Ascending aorta (tissue), 2 donors: ENCODE data around the gene KIAA0753. TPM values are rescaled to one million over a fixed set of nuclear protein-coding genes. Genes with fewer than 3 reads are reported as not detected.

Experiments
- DNase-seq, 2 donors: peaks; one replicate each; pipeline ENCODE4 v3.0.0-alpha.2; 2019; ENCODE audit warnings: low spot score in 2 of 2
- H3K27ac ChIP-seq, 2 donors: fragments of 200-600 bp; sonication (generic); one replicate each; pipeline ENCODE4 v1.5.1; 2016 to 2017; ENCODE audit warnings: mild to moderate bottlenecking in 1 of 2
- H3K27me3 ChIP-seq: fragments of 200-600 bp; sonication (generic); one replicate; pipeline ENCODE4 v1.5.1; 2017
- H3K36me3 ChIP-seq, 2 donors: fragments of 200-600 bp; sonication (generic); one replicate each; pipeline ENCODE4 v1.5.1; 2016
- H3K4me1 ChIP-seq, 2 donors: fragments of 200-600 bp; sonication (generic); one replicate each; pipeline ENCODE4 v1.5.1; 2016 to 2017; ENCODE audit warnings: mild to moderate bottlenecking in 1 of 2
- H3K4me3 ChIP-seq, 2 donors: fragments of 200-600 bp; sonication (generic); one replicate each; pipeline ENCODE4 v1.5.1; 2016 to 2017; ENCODE audit warnings: mild to moderate bottlenecking in 1 of 2
- H3K9me3 ChIP-seq, 2 donors: fragments of 200-600 bp; sonication (generic); one replicate each; pipeline ENCODE4 v1.5.1; 2016
- CTCF ChIP-seq, 3 experiments: fragments of 200-600 bp in 2 of 3; fragments of 450-650 bp in 1 of 3; sonication (generic) in 2 of 3; IDR thresholded peaks; one replicate each; pipeline ENCODE4 v1.5.1; 2016 to 2019; ENCODE audit warnings: antibody characterized with exemption in 3 of 3, mild to moderate bottlenecking in 1 of 3, moderate library complexity in 1 of 3
- intact Hi-C: fragments of 100-400 bp; cut with DNase I; formaldehyde crosslinking; loops from one replicate; pipeline ENCODE4 v1.15.1; 2023
- total RNA-seq: library from RNA; depleted of rRNA; stranded (reverse); fragments of >200 nt; gene quantifications from one replicate; pipeline ENCODE4 v1.1.0, GENCODE V29; 2016

The KIAA0753 gene
- total RNA-seq, 1 donor from 2014 or later, result 2.9 TPM

- H3K4me3 ChIP-seq, result no peak overlapping the region
- H3K4me1 ChIP-seq, result peaks cover 0 to 6% of the 10 kb centered on the region in 2 donors
- intact Hi-C loops, result no loop called here
- DNase-seq, result no peak
- H3K9me3 ChIP-seq, result no peaks in the 10 kb centered on the region
- no peaks in the 10 kb centered on the region for H3K27me3 ChIP-seq
- no peak for TF ChIP-seq CTCF (IDR thresholded peaks at IDR 0.05)
- H3K36me3 ChIP-seq, result no peaks in the 10 kb centered on the region
- no peak overlapping the region for H3K27ac ChIP-seq
These were observed 80.0 kb downstream of the KIAA0753 start for GRCh38 chr17:6560496-6560895.

GRCh38 chr17:6559753-6560215, 80.7 kb downstream of the KIAA0753 start:
- Histone ChIP-seq H3K4me3 (no peak overlapping the region), H3K27ac (no peak overlapping the region), H3K36me3 (no peaks in the 10 kb centered on the region), H3K27me3 (no peaks in the 10 kb centered on the region), H3K9me3 (no peaks in the 10 kb centered on the region), H3K4me1 (peaks cover 0 to 13% of the 10 kb centered on the region in 2 donors)
- no peak for DNase-seq
- TF ChIP-seq CTCF (IDR thresholded peaks at IDR 0.05), result no peak
- intact Hi-C loops, result no loop called here

DNA sequence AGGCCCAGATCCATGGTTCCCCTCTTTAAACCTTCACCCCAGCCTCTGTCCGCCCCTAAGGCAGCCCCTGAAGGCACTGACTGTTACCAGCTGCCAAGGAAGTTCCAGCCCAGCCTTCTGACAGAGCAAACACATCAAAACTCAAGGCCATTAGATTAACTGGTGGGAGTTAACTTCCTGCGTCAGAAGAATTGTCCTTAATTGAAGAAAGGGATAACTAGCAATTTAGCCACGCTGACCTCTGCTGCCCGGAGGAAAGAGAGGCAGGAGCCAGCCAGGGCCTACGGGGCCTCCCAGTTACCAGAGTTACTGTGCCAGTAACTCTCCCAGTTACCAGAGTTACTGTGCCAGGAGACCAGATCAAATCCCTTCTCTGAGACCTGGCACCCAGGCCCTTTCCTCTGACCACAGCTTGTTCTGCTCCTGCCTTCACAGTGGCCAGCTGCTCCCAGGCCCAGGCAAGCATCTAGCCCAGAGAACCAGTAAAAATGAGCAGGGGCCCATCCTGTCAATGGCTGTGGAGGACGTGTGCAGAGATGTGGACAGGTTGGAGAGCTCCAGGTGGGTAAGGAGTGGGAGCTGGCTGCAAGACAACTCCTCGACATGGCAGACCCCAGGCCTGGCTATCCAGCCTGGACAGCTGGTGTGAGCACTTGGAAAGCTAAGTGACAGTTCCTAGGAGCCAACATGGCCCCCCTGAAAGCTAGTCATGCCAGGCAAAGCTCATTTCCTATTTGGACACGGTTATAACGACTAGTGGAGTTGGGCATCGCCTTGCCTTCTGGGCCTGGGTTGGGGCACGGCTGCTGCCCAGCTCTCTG, 81.4 kb downstream of the KIAA0753 start:
- Histone ChIP-seq H3K27ac (no peak overlapping the region), H3K4me1 (peaks cover 0 to 13% of the 10 kb centered on the region in 2 donors), H3K9me3 (no peaks in the 10 kb centered on the region), H3K36me3 (no peaks in the 10 kb centered on the region), H3K27me3 (no peaks in the 10 kb centered on the region), H3K4me3 (no peak overlapping the region)
- no peak for DNase-seq
- intact Hi-C loops, result no loop called here
- TF ChIP-seq CTCF (IDR thresholded peaks at IDR 0.05), result no peak

GRCh38 chr17:6558276-6558675, 82.2 kb downstream of the KIAA0753 start:
- H3K4me3 ChIP-seq, result no peak overlapping the region
- no peaks in the 10 kb centered on the region for H3K36me3 ChIP-seq
- intact Hi-C loops, result no loop called here
- no peak for DNase-seq
- no peak overlapping the region for H3K27ac ChIP-seq
- H3K9me3 ChIP-seq, result no peaks in the 10 kb centered on the region
- H3K4me1 ChIP-seq, result peaks cover 0 to 13% of the 10 kb centered on the region in 2 donors
- no peaks in the 10 kb centered on the region for H3K27me3 ChIP-seq
- TF ChIP-seq CTCF (IDR thresholded peaks at IDR 0.05), result no peak

DNA sequence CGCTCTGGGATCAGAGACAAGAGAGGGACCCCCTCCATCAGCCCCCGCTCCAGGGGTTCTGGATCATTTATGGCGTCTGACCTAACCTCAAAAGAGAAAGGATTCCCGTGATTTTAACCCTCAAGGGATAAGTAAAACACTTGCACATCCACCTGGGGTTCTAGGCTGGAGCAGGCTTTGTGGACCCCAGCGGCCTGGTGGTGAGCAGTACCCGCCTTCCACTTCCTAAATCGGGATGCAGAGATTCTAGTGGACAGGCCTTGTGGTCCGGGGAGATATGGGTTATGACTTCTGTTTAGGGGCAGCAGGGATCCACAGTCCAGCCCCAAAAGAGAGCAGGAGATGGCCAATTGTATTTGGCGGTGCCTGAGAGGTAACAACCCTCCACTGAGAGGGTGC, 83.5 kb downstream of the KIAA0753 start:
- Histone ChIP-seq H3K36me3 (no peaks in the 10 kb centered on the region), H3K4me1 (peaks cover 0 to 13% of the 10 kb centered on the region in 2 donors), H3K4me3 (peak overlapping the region; percentile 63 to 83), H3K27me3 (no peaks in the 10 kb centered on the region), H3K27ac (no peak overlapping the region), H3K9me3 (no peaks in the 10 kb centered on the region)
- TF ChIP-seq CTCF (IDR thresholded peaks at IDR 0.05), result no peak
- no peak for DNase-seq
- intact Hi-C loops, result no loop called here
